ENCODE measurements around the gene TOGARAM1. TPM values are rescaled to one million over a fixed set of nuclear protein-coding genes. Genes with fewer than 3 reads are reported as not detected.

TOGARAM1 gene
- total RNA-seq, 2 donors from 2014 or later: 11.0 to 11.5 TPM

DNA sequence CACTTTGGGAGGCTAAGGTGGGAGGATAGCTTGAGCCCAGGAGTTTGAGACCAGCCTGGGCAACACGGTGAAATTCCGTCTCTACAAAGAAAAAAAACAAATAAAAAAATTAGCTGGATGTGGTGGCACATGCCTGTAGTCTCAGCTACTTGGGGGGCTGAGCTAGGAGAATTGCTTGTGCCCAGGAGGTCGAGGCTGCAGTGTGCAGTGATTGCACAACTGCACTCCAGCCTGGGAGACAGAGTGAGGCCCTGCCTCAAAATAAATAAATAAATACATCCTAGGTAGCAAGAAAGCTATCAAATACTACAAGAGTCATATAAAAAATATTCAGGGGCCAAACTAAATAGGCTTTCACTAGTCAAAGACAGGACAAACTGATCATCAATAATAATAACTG, 6.5 kb upstream of the TOGARAM1 start:
- Mint-ChIP-seq H3K27ac (no peak overlapping the region), H3K36me3 (no peaks in the 10 kb centered on the region), H3K4me3 (no peak overlapping the region), H3K9me3 (no peaks in the 10 kb centered on the region), H3K27me3 (no peaks in the 10 kb centered on the region), H3K4me1 (ENCODE audit: low read depth in 2 of 2) (peaks cover 28% of the 10 kb centered on the region in 2 donors)
- DNase-seq (ENCODE audit: low spot score): no peak
- ATAC-seq: no peak

DNA sequence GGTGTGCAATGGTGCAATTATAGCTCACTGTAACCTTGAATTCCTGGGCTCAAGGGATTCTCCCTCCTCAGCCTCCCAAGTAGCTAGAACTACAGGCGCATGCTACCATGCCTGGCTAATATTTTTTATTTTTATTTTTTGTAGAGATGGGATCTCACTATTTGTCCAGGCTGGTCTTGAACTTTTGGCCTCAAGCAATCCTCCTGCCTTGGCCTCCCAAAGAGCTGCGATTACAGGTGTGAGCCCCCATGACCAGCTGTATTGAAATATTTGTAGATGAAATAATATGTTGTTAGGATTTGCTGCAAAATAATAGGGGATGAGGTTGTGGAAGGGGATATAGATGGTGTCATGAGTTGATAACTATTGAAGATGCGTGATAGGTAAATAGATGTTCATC, 5.1 kb upstream of the TOGARAM1 start:
- no peak for ATAC-seq
- no peak overlapping the region for H3K4me3 Mint-ChIP-seq
- no peak for DNase-seq (ENCODE audit: low spot score)
- H3K9me3 Mint-ChIP-seq: no peaks in the 10 kb centered on the region
- H3K4me1 Mint-ChIP-seq (ENCODE audit: low read depth in 2 of 2): peaks cover 28% of the 10 kb centered on the region in 2 donors
- no peaks in the 10 kb centered on the region for H3K27me3 Mint-ChIP-seq
- no peaks in the 10 kb centered on the region for H3K36me3 Mint-ChIP-seq
- no peak overlapping the region for H3K27ac Mint-ChIP-seq

DNA sequence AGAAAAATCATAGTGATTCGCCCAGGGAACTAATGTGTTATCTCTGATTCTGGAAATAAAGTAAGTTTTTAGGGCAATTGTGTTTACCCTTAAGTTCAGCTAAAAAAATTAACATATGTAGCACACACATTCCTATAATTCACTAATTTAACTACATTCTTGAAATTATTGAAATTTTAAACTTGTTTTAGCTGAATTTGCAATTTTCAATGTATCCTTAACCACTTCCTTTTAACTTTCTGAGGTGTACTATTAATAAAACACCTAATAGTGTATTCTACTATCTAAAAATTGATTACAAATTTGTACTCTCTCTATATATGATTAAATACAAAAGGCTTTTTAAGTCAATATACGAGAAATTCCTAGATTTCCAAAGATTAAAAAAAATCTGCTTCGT, 2.5 kb upstream of the TOGARAM1 start:
- Mint-ChIP-seq H3K4me1 (ENCODE audit: low read depth in 2 of 2) (peaks cover 33 to 34% of the 10 kb centered on the region in 2 donors), H3K27ac (no peak overlapping the region), H3K27me3 (no peaks in the 10 kb centered on the region), H3K36me3 (peaks cover 10% of the 10 kb centered on the region), H3K4me3 (no peak overlapping the region), H3K9me3 (no peaks in the 10 kb centered on the region)
- ATAC-seq (no peak), DNase-seq (ENCODE audit: low spot score) (no peak)

DNA sequence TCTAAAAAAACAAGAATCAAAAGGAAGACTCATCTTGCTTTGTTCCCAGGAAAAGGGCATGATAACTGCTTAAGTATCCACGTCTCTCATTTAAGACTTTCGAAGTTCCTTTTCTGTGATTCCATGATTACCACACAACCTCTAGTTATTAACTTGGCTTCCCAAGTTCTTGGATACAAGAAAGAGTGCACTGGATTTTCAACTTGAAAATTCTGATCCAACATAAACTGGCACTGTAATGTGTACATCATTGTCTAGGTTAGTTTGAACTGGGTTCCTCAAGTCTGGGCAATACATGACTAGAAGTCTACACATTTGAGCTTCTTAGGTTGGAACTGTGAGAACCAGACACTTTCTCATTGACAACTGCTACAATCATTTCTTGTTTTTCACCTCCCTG, 1.8 kb upstream of the TOGARAM1 start:
- Mint-ChIP-seq H3K9me3 (no peaks in the 10 kb centered on the region), H3K27ac (no peak overlapping the region), H3K4me3 (no peak overlapping the region), H3K27me3 (no peaks in the 10 kb centered on the region), H3K4me1 (ENCODE audit: low read depth in 2 of 2) (peaks cover 35 to 40% of the 10 kb centered on the region in 2 donors), H3K36me3 (peaks cover 13% of the 10 kb centered on the region)
- ATAC-seq (no peak), DNase-seq (ENCODE audit: low spot score) (no peak)

DNA sequence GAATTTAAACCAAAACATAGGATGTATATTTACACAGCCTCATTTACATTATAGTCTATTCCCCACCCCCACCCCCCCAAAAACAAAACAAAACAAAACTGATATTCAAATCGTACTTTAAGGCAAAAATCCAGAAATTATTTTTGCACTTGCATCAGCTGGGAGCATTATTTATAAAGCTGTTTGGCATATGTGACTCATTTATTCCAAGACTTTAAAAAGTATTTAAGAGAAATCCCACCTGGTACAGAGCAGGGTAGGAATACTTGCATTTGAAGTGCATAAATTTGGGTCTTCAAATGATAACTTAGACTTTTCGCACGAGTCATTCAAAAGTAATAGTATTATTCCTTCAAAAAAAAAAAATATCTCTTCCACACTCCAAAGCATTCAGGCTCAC, 1.3 kb upstream of the TOGARAM1 start:
- H3K27me3 Mint-ChIP-seq: no peaks in the 10 kb centered on the region
- H3K36me3 Mint-ChIP-seq: peaks cover 13% of the 10 kb centered on the region
- no peak overlapping the region for H3K27ac Mint-ChIP-seq
- no peaks in the 10 kb centered on the region for H3K9me3 Mint-ChIP-seq
- ATAC-seq: no peak
- no peak overlapping the region for H3K4me3 Mint-ChIP-seq
- no peak for DNase-seq (ENCODE audit: low spot score)
- H3K4me1 Mint-ChIP-seq (ENCODE audit: low read depth in 2 of 2): peaks cover 35 to 41% of the 10 kb centered on the region in 2 donors

DNA sequence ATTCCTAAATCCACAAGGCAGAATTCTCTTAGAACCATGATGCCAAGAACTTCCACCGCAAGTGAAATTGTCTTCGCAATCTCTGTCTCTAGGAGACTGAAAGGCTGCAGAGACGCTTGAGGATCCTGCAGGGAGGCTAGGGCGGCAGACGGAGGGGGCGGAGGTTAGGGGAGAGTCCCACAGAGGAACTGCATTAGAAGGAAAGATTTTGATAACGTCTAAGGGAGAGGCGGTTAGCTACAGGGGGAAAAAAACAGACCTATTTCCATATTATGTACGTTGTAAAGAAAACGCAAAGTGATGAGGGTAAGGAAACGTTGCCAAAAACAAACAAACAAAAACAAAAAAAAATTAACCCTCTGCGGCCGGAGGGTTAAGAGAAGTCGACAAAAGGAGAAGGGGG, 838 bp upstream of the TOGARAM1 start:
- no peak overlapping the region for H3K27ac Mint-ChIP-seq

DNA sequence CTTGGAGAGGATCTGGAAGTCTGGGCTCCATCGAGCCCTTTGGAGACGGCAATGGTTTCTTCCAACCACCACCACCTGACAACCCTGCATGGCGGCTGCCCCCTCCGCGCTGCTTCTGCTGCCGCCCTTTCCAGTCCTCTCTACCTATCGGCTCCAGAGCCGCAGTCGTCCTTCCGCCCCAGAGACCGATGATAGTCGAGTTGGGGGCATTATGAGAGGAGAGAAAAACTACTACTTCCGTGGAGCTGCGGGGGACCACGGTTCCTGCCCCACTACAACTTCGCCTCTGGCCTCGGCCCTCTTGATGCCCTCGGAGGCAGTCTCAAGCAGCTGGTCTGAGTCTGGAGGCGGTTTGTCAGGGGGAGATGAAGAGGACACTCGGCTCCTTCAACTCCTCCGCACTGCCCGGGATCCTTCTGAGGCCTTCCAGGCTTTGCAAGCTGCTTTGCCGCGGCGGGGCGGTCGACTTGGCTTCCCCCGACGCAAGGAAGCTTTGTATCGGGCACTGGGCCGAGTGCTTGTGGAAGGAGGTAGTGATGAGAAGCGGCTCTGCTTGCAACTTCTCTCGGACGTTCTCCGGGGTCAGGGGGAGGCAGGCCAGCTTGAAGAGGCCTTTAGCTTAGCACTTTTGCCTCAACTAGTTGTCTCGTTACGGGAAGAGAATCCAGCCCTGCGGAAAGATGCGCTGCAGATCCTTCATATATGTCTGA, 499 bp downstream of the TOGARAM1 start:
- H3K36me3 Mint-ChIP-seq: peaks cover 20% of the 10 kb centered on the region
- H3K27ac Mint-ChIP-seq: no peak overlapping the region
- H3K4me3 Mint-ChIP-seq: no peak overlapping the region
- H3K27me3 Mint-ChIP-seq: no peaks in the 10 kb centered on the region
- DNase-seq (ENCODE audit: low spot score): no peak
- peaks cover 37 to 48% of the 10 kb centered on the region in 2 donors for H3K4me1 Mint-ChIP-seq (ENCODE audit: low read depth in 2 of 2)
- peak; percentile 50 to 52 for ATAC-seq
- no peaks in the 10 kb centered on the region for H3K9me3 Mint-ChIP-seq

More for the DNA sequence above, 838 bp upstream of the TOGARAM1 start:
- Mint-ChIP-seq H3K9me3 (no peaks in the 10 kb centered on the region), H3K4me1 (ENCODE audit: low read depth in 2 of 2) (peaks cover 35 to 41% of the 10 kb centered on the region in 2 donors), H3K36me3 (peaks cover 13% of the 10 kb centered on the region), H3K27me3 (no peaks in the 10 kb centered on the region), H3K4me3 (no peak overlapping the region)
- DNase-seq (ENCODE audit: low spot score): peak; percentile 68
- ATAC-seq: peak; percentile 38 to 43

DNA sequence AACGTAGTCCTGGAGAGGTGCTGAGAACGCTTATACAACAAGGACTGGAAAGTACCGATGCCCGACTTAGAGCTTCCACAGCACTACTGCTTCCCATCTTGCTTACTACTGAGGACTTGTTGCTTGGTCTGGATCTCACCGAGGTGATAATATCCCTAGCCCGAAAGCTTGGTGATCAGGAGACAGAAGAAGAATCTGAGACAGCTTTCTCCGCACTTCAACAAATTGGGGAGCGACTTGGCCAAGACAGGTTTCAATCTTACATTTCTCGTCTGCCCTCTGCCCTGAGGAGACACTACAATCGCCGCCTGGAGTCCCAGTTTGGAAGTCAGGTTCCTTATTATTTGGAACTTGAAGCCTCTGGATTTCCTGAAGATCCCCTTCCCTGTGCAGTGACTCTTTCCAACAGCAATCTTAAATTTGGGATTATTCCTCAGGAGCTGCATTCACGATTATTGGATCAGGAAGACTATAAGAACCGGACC, 1.1 kb downstream of the TOGARAM1 start:
- DNase-seq (ENCODE audit: low spot score) (no peak), ATAC-seq (no peak)
- Mint-ChIP-seq H3K27me3 (no peaks in the 10 kb centered on the region), H3K36me3 (peaks cover 20% of the 10 kb centered on the region), H3K9me3 (no peaks in the 10 kb centered on the region), H3K4me1 (ENCODE audit: low read depth in 2 of 2) (peaks cover 39 to 50% of the 10 kb centered on the region in 2 donors), H3K4me3 (no peak overlapping the region), H3K27ac (no peak overlapping the region)

DNA sequence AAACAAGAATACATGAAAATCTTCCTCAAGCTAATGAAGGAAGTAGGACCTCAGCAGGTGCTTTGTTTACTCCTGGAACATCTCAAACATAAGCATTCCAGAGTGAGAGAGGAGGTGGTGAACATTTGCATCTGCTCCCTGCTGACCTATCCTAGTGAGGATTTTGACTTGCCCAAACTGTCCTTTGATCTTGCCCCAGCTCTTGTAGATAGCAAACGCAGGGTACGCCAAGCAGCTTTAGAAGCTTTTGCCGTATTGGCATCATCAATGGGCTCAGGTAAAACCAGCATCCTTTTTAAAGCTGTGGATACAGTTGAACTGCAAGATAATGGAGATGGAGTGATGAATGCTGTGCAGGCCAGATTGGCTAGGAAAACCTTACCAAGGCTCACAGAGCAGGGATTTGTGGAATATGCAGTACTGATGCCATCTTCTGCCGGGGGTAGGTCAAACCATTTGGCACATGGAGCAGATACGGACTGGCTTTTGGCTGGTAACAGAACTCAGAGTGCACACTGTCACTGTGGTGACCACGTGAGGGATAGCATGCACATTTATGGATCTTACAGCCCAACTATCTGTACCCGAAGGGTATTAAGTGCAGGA, 1.9 kb downstream of the TOGARAM1 start:
- Mint-ChIP-seq H3K4me3 (no peak overlapping the region), H3K9me3 (peaks cover 3% of the 10 kb centered on the region), H3K4me1 (ENCODE audit: low read depth in 2 of 2) (peaks cover 45 to 55% of the 10 kb centered on the region in 2 donors), H3K36me3 (peaks cover 25% of the 10 kb centered on the region), H3K27ac (no peak overlapping the region), H3K27me3 (no peaks in the 10 kb centered on the region)
- no peak for ATAC-seq
- DNase-seq (ENCODE audit: low spot score): no peak

DNA sequence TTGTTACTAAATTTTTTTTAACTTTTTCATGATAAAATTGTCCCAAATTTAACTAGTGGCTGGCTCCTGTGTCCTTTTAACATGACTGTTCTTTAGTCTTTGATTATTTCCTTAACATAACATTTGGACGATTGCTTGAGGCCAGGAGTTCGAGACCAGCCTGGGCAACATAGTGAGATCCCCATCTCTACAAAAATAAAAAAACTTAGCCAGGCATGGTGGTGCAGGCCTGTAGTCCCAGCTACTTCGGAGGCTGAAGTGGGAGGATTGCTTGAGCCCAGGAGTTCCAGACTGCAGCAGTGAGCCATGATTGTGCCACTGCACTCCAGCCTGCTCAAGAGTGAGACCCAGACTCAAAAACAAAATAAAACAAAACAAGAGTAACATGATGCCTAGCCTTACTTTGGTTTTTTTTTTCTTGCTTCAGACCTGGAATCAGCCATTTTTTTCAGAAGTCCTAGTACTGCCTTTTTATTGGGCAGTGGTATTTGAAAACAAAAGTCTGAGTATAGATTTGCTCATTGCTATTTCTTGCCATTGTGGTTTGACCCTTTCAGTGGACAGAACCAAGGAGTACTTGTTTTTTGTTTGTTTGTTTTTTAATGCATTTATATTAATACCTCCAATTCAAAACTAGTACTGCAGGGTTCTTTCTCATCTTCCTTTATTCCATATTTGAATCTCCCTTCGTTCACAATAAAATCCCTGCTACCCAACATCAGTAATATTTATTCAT, 4.8 kb downstream of the TOGARAM1 start:
- no peak for DNase-seq (ENCODE audit: low spot score)

DNA sequence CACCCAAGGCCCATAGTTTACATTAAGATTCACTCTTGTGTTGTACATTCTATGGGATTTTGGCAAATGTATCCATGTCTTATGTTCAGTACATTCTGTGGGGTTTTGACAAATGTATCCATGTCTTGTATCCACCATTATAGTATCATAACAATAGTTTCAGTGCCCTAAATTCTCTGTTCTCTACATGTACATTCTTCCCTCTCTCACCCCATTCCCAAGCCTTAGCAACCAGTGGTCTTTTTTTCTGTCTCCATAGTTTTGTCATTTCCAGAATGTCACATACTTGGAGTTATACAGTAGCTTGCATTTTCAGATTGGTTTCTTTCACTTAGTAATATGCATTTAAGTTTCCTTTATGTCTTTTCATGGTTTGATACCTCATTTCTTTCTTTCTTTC, 6.7 kb downstream of the TOGARAM1 start:
- Mint-ChIP-seq H3K4me3 (peak overlapping the region; percentile 24), H3K27me3 (no peaks in the 10 kb centered on the region), H3K4me1 (ENCODE audit: low read depth in 2 of 2) (peaks cover 57 to 68% of the 10 kb centered on the region in 2 donors), H3K27ac (no peak overlapping the region), H3K36me3 (peaks cover 57% of the 10 kb centered on the region), H3K9me3 (peaks cover 11% of the 10 kb centered on the region)
- DNase-seq (ENCODE audit: low spot score) (no peak), ATAC-seq (no peak)

More for the DNA sequence above, 4.8 kb downstream of the TOGARAM1 start:
- Mint-ChIP-seq H3K27me3 (no peaks in the 10 kb centered on the region), H3K4me1 (ENCODE audit: low read depth in 2 of 2) (peaks cover 60 to 69% of the 10 kb centered on the region in 2 donors), H3K27ac (no peak overlapping the region), H3K36me3 (peaks cover 52% of the 10 kb centered on the region), H3K4me3 (peak overlapping the region; percentile 68), H3K9me3 (peaks cover 11% of the 10 kb centered on the region)
- ATAC-seq: no peak

DNA sequence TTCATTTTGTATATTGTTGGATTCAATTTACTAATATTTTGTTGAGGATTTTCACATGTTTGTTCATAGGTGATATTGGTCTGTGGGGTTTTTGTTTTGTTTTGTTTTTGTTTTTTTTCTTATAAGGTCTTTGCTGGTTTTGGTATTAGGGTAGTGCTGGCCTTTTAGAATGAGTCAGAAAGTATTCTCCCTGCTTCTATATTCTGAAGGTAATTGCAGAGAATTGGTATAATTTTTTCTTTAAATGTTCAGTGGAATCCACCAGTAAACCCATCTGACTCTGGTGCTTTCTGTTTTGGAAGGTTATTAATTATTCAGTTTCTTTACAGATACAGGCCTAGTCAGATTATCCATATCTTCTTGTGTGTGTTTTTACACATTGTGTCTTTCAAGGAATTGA, 8.9 kb downstream of the TOGARAM1 start:
- ATAC-seq: no peak
- no peak overlapping the region for H3K4me3 Mint-ChIP-seq
- H3K27ac Mint-ChIP-seq: no peak overlapping the region
- H3K9me3 Mint-ChIP-seq: peaks cover 11% of the 10 kb centered on the region
- H3K27me3 Mint-ChIP-seq: no peaks in the 10 kb centered on the region
- no peak for DNase-seq (ENCODE audit: low spot score)
- H3K4me1 Mint-ChIP-seq (ENCODE audit: low read depth in 2 of 2): peaks cover 53 to 60% of the 10 kb centered on the region in 2 donors
- H3K36me3 Mint-ChIP-seq: peaks cover 53% of the 10 kb centered on the region

DNA sequence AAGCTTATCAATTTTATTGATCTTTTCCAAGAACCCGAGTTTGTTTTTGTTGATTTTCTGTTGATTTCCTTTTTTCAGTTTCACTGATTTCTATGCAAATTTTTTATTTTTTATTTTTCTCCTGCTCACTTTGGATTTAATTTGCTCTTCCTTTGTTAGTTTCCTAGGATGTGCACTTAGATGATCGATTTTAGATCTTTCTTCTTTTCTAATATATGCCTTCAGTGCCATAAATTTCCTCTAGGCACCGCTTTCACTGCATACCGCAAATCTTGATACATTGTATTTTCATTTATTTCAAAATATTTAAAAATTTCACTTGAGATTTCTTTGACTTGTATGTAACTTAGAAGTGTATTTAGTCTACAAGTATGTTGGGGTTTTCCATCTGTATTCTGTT, 9.5 kb downstream of the TOGARAM1 start:
- Mint-ChIP-seq H3K9me3 (peaks cover 11% of the 10 kb centered on the region), H3K4me1 (ENCODE audit: low read depth in 2 of 2) (peaks cover 53 to 65% of the 10 kb centered on the region in 2 donors), H3K27ac (no peak overlapping the region), H3K27me3 (no peaks in the 10 kb centered on the region), H3K4me3 (no peak overlapping the region), H3K36me3 (peaks cover 53% of the 10 kb centered on the region)
- ATAC-seq: no peak
- DNase-seq (ENCODE audit: low spot score): no peak

DNA sequence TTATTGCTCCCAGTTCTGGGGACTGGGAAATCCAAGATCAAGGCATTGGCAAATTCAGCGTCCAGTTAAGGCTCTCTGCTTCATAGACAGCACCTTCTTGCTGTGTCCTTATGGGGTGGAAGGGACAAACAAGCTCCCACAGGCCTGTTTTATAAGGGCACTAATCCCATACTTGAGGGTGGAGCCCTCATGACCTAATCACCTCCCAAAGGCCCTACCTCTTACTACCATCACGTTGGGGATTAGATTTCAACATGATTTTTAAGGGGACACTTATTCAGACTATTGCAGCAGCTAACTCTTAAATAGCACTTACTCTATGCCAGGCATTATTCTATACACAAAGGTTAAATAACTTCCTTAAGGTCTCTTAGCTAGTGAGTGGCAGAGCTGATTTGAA, 17.3 kb downstream of the TOGARAM1 start:
- peaks cover under 1% of the 10 kb centered on the region for H3K36me3 Mint-ChIP-seq
- H3K9me3 Mint-ChIP-seq: no peaks in the 10 kb centered on the region
- H3K4me3 Mint-ChIP-seq: no peak overlapping the region
- ATAC-seq: no peak
- H3K27me3 Mint-ChIP-seq: no peaks in the 10 kb centered on the region
- no peak overlapping the region for H3K27ac Mint-ChIP-seq
- H3K4me1 Mint-ChIP-seq (ENCODE audit: low read depth in 2 of 2): peaks cover 17 to 33% of the 10 kb centered on the region in 2 donors
- no peak for DNase-seq (ENCODE audit: low spot score)
